Erythroblast (primary cell): ENCODE measurements around the gene TUBB6.

Experiments
- DNase-seq, 2 experiments: peaks; one replicate each; lab custom pipeline; 2025; lab: John Stamatoyannopoulos, UW
- GATA1 ChIP-seq: IDR thresholded peaks from 2 replicates; pipeline ENCODE4 v1.6.1; 2011; ENCODE audit warnings: low read depth, mild to moderate bottlenecking, control low read depth, low read length, moderate library complexity
- POLR2A ChIP-seq: IDR thresholded peaks from 2 replicates; pipeline ENCODE4 v1.6.1; 2011; ENCODE audit warnings: mild to moderate bottlenecking, low read length

The TUBB6 gene

GRCh38 chr18:12314591-12315305 lies 6.7 kb downstream of the TUBB6 start:
- DNase-seq: no peak
- no peak for TF ChIP-seq POLR2A
- TF ChIP-seq GATA1: no peak

DNA sequence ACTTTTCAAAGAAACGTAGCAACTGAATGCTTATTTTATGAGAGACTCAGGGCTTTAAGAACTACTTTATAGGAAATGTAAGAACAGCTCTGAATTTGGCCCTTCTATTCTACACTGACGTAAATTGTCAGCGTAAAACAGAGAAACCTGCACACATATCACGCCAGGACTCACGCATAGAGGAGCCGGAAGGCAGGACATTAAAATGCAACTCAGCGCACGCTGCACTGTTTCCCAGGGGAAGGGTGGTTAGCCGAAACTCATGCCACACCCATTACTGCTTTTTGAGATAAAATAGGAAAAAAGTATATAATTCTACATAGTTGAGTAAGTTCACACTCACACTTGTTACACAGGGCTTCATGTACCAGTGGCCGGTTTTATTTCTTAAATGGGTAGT lies 7.4 kb downstream of the TUBB6 start:
- TF ChIP-seq GATA1 (no peak), POLR2A (no peak)
- peak; percentile 85 to 88 for DNase-seq

GRCh38 chr18:12315911-12316310 lies 7.9 kb downstream of the TUBB6 start:
- DNase-seq: peak; percentile 93 to 95
- TF ChIP-seq POLR2A (peak; percentile 48), GATA1 (no peak)

GRCh38 chr18:12317664-12318333 lies 9.8 kb downstream of the TUBB6 start:
- TF ChIP-seq POLR2A (no peak), GATA1 (no peak)
- no peak for DNase-seq

GRCh38 chr18:12318334-12318697 lies 10.3 kb downstream of the TUBB6 start:
- TF ChIP-seq GATA1 (no peak), POLR2A (no peak)
- no peak for DNase-seq

- TF ChIP-seq GATA1 (no peak), POLR2A (no peak)
These were observed 10.8 kb downstream of the TUBB6 start for GRCh38 chr18:12318857-12319256.

GRCh38 chr18:12321333-12321732 lies 13.3 kb downstream of the TUBB6 start:
- TF ChIP-seq POLR2A (no peak), GATA1 (no peak)
- no peak for DNase-seq

More at GRCh38 chr18:12318857-12319256, 10.8 kb downstream of the TUBB6 start:
- DNase-seq: no peak

- TF ChIP-seq GATA1 (no peak), POLR2A (no peak)
- no peak for DNase-seq
These were observed 17.1 kb downstream of the TUBB6 start for GRCh38 chr18:12324991-12325725.

DNA sequence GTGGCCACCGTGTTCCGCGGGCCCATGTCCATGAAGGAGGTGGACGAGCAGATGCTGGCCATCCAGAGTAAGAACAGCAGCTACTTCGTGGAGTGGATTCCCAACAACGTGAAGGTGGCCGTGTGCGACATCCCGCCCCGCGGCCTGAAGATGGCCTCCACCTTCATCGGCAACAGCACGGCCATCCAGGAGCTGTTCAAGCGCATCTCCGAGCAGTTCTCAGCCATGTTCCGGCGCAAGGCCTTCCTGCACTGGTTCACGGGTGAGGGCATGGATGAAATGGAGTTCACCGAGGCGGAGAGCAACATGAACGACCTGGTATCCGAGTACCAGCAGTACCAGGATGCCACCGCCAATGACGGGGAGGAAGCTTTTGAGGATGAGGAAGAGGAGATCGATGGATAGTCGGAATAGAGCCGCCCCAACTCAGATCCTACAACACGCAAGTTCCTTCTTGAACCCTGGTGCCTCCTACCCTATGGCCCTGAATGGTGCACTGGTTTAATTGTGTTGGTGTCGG lies 17.7 kb downstream of the TUBB6 start:
- no peak for DNase-seq
- TF ChIP-seq POLR2A (no peak), GATA1 (no peak)

GRCh38 chr18:12326711-12327460 lies 18.8 kb downstream of the TUBB6 start:
- no peak for DNase-seq
- TF ChIP-seq GATA1: no peak
- no peak for TF ChIP-seq POLR2A

- DNase-seq: peak; percentile 92 to 94
- TF ChIP-seq GATA1: no peak
These were observed 19.6 kb downstream of the TUBB6 start for GRCh38 chr18:12327510-12328178.

- TF ChIP-seq GATA1: no peak
- DNase-seq: no peak
These were observed 20.3 kb downstream of the TUBB6 start for GRCh38 chr18:12328179-12328823.

- TF ChIP-seq GATA1: no peak
- TF ChIP-seq POLR2A: no peak
- no peak for DNase-seq
These were observed 21.2 kb downstream of the TUBB6 start for GRCh38 chr18:12329125-12329698.

DNA sequence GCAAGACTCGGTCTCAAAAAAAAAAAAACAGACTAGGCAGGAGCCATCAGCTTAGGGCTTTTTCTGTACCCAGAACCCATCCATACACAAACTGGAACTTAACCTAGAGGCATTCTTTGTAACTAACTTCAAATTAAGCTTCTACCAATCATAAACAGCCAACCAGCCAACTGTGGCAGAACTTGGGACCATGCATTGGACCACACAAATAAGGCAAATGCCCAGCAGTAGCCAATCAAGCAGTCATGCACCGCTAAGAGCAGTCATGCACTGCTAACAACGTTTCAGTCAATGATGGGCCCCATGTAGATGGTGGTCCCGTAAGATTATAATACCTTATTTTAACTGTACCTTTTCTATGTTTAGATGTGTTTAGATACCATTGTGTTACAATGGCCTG lies 22.7 kb downstream of the TUBB6 start:
- no peak for DNase-seq
- TF ChIP-seq GATA1 (no peak), POLR2A (no peak)
